ENCODE results near the gene CUL4A.
"Not testable (repeated sequence)": the region's sequence is repeated elsewhere in the genome, so short reads cannot be mapped to it uniquely, and the experiment has no call there.

CUL4A gene

DNA sequence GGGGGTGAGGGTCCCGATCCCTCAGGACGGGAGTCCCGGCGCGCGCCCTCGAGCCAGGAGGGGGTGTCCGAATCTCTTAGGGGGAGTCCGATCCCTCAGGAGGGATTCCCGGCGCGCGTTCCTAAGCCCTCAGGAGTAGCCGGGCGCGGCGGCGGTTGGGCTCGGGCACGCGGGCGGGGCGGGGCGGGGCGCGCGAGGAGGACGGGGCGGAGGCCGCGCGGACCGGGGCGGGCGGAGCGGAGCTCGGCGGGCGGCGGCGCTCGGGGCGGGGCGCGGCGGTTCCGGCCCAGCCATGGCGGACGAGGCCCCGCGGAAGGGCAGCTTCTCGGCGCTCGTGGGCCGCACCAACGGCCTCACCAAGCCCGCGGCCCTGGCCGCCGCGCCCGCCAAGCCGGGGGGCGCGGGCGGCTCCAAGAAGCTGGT lies at the start of gene CUL4A:
Gene CUL4A, plus strand, starts transcription at position 278 of the 423 bp plus-strand sequence. Its CDS starts 15 bp downstream, at position 293.
- peak; percentile 88 for DNase-seq (ENCODE audit: low spot score)

DNA sequence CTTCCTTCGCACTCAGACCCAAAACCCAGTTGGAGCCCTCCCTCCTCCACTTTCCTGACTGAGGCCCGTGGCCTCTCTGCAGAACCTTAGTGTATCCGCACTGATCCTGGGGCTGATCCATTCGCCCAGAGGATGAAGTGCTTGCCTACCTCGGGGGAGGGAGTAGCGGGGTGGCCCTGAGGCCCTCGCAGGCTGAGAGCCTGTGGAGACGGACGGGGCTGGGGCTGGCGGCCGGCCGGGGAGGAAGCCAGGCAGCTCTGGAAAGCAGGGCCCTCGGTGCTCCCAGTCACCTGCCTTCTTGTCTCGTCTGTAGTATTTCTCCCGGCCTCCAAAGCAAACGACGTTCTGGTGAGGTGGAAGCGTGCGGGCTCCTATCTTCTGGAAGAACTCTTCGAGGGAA lies 49.7 kb upstream of the CUL4A start:
- peak; percentile 55 for DNase-seq (ENCODE audit: low spot score)

DNA sequence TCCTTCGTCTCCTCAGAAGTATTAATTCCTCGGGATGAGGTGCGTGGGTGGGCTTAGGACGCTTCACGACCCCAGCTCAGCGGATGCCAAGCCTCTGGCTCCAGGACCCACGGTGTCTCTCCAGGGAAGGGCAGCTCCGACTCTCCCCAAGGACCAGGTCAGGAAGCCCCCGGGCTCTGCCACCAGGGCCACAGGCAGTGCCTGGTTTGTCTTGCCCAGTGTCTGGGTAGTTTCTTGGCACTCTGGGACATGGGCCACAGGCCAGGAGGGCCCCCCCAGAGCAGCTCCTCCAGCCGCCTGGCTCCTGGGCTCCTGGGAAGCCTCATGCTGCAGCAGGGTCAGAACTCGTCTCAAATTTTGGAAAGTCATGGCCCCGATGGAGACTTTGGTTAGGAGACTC lies 48.4 kb upstream of the CUL4A start:
- DNase-seq (ENCODE audit: low spot score), result no peak

DNA sequence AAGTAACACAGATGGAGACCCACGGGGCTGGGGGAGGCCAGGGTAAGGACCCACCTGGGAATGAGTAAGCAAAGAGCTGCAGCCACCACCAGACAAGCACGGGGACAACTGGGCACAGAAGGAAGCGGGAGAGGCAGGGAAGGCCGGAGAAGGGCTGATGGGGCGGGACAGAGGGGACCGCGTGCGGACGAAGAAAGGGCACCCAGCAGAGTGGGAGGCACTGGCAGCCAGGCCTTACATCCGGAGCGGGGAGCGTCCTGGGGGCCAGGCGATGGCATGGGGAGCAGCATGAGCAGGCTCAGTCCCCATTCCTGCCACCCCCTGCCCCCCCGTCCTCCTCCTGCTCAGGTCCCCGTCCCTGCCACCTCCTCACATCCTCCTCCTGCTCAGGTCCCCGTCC lies 48.0 kb upstream of the CUL4A start:
- DNase-seq (ENCODE audit: low spot score), result no peak

DNA sequence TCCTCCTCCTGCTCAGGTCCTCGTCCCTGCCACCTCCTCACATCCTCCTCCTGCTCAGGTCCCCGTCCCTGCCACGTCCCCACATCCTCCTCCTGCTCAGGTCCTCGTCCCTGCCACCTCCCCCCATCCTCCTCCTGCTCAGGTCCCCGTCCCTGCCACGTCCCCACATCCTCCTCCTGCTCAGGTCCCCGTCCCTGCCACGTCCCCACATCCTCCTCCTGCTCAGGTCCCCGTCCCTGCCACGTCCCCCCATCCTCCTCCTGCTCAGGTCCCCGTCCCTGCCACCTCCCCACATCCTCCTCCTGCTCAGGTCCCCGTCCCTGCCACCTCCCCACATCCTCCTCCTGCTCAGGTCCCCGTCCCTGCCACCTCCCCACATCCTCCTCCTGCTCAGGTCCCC lies 47.4 kb upstream of the CUL4A start:
- DNase-seq (ENCODE audit: low spot score), result not testable (repeated sequence)

DNA sequence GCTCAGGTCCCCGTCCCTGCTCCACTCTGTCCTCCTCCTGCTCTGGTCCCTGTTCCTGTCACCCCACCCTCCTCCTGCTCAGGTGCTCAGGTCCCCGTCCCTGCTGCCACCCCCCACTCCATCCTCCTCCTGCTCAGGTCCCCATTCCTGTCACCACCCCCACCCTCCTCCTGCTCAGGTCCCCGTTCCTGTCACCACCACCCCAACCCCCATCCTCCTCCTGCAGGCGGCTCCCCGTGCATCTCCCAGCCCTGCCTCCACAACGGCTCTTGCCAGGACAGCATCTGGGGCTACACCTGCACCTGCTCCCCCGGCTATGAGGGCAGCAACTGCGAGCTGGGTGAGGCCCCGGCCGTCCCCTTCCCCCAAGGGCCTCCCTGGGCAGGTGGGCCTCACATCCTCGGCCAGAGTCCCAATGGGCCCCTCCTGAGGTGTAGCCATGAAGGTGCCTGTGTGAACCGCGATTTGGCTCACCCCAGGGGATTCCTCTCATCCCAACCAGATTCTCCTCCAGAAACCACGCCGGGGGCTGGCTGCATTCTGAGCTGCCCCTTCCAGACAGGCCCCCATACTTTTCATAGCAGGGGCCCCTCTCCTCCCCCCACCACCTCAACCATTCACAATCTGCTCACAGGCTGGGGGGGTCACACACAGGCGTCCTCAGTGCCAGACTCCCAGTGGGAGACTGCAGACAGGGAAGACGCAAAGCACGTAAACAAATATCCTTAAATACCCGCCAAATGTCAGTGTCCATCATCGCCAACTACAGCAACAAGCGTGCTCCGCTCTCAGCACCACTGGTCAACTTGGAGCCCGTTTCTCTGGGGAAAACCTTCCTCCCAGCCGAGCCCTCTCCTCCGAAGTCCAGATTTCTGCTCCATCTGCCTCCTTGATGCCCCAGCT lies 46.4 kb upstream of the CUL4A start:
- peak; percentile 43 for DNase-seq (ENCODE audit: low spot score)

DNA sequence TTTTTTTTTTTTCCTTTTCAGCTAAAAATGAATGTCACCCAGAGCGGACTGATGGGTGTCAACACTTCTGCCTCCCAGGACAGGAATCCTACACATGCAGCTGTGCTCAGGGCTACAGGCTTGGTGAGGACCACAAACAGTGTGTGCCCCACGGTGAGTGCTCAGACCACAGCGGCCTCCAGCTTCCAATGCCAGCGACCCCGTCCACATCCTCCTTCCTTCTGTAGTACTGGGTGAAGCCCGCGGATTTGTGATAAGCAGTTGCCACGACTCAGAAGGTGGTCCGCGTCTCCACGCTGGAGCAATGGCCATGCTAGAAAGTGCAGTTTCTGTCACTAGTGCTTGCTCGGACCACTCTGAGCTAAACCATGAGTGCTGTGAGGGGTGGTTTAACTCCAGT lies 44.9 kb upstream of the CUL4A start:
- DNase-seq (ENCODE audit: low spot score), result no peak

DNA sequence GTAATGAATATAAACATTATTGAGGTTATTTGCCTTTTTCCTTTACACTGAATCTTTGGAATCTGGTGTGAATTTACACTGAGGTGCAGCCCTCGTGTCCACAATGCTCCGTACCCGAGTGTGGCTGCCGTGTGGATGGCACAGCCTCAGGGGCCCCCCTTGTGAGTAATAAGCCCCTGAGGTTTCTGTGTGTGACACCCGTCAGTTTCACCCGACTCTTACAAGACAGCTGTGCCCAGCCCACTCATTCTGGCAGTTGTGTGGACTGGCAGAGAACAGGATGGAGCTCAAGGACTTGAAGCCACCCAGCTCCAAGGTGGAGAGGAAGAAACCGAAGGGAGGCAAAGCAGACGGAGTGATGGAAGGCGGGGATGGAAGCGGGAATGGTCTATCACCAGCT lies 43.1 kb upstream of the CUL4A start:
- DNase-seq (ENCODE audit: low spot score), result no peak

DNA sequence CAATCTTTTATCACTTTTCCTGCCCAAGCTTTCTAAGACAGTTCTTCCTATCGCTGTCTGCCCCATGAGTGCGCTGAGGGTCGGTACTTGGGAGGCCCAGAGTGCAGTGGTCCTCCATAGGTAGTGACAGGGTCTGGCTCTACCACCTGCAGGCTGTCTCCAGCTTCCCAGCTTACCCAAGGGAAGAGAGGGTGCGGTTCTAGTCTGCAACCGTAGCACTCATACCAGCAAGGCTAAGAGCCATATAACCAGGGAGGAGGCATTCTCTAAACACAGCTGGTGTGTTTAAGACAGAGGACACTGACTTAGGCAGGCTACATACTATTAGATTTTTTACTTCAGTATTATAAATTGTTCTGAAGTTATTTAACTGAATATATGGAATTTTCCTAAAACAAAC lies 42.7 kb upstream of the CUL4A start:
- no peak for DNase-seq (ENCODE audit: low spot score)

DNA sequence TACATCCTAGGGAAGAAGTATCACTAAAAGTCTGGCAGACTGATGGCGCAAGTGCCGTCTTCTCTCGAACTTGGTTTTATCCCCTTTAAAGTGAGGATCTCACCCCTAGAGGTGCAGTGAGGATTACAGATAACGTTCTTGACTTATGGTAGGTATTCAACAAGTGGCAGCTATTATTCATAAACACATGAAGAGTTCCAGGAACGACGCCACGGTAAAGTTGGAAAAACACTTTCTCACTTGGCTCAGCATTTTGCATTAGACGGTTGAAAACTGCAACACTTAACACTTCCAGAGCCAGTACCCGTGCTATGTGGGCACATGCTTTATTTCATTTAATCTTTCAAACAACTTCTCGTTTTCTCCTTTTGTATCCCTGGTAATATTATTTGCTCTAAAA lies 42.3 kb upstream of the CUL4A start:
- no peak for DNase-seq (ENCODE audit: low spot score)

DNA sequence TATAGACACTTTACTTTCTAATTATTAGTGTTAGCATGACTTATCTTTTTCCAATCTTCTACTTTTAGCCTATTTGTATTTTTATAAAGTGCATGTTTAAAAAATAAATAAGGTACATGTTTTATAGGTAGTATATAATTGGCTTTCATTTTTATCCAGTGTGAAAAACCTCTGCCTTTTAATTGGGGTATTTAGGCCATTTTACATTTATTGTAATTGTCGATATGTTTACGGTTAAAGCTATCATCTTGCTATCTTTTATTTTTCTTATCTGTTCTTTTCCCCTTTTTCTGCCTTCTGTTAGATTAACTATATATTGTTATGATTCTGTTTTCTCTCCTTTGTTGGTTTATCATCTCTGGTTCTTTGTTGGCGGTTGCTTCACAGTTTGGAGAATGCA lies 41.8 kb upstream of the CUL4A start:
- no peak for DNase-seq (ENCODE audit: low spot score)

DNA sequence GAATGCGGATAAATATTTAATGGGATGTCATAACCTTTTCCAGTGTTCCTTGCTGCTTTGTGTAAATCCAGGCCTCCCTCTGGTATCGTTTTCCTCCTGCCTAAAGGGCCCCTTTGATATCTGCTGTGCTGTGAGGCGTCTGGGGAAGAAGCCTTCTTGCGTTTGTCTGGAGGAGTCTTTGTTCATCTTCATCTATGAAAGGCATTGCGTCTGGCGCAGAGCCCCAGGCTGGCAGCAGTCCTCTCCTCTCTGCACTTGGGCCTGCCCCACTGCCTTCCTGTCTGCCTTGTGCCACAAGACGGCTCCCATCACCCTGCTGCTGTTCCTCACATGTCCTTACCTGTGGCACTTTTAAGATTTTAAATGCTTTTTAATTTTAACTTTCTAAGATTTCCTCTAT lies 41.2 kb upstream of the CUL4A start:
- no peak for DNase-seq (ENCODE audit: low spot score)

DNA sequence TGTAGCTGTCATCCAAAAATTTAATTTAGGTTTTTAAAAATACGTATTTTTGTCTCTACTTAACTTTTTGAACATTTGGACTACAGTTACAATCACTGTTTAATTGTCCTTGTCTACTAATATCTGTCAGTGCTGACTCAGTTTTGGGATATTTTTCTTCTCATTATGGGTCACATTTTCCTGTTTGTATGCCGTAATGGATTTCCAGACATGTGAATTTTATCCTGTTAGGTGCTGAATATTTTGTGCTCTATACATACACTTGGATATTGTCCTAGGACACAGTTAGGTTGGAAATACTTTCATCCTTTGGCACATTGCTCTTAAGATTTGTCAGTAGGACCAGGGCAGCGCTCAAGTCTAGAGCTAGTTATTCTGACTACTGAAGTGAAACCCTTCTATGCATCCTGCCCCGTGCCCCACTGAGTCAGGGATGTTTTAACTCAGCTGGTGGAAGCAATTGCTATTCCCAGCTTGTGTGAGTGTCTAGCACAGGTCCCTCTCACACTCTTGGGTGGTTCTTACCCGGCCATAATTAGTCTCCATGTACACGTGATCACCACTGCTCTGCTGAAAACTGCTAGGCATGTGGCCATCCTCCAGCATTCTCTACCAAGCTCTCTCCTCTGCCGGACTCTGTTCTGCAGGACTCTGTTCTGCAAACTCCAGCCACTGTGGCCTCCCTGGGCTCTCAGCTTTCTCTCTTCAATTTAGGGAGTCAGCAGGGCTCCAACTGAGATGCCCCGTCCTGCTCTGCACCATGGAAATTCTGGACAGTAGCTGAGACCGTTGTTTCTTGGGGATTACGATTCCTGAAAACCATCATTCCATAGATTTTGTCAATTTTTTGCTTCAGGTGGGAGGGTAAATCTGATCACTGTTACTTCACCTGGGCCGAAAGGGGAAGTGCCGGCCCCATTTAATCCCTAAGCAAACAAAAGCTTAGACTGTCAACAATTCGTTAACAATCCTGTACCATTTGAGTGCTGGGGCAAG lies 39.8 kb upstream of the CUL4A start:
- no peak for DNase-seq (ENCODE audit: low spot score)

DNA sequence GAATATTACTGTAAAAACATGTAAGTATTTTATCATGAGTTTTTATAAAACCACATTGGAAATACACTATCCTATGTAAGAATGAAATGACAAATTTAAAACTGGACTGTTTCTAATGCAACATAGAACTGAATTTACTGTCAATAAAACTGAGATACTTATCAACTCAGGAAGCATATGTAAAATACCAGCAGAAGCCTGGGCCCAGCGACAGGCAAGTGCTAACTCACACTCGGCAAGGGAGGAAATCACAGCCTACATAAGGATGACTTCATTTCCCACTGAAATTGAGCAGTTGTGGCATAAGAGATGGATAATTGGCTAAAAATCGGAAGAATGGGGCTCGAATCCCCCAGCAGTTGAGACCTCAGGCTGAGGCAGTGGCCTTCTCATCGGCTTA lies 38.9 kb upstream of the CUL4A start:
- no peak for DNase-seq (ENCODE audit: low spot score)

DNA sequence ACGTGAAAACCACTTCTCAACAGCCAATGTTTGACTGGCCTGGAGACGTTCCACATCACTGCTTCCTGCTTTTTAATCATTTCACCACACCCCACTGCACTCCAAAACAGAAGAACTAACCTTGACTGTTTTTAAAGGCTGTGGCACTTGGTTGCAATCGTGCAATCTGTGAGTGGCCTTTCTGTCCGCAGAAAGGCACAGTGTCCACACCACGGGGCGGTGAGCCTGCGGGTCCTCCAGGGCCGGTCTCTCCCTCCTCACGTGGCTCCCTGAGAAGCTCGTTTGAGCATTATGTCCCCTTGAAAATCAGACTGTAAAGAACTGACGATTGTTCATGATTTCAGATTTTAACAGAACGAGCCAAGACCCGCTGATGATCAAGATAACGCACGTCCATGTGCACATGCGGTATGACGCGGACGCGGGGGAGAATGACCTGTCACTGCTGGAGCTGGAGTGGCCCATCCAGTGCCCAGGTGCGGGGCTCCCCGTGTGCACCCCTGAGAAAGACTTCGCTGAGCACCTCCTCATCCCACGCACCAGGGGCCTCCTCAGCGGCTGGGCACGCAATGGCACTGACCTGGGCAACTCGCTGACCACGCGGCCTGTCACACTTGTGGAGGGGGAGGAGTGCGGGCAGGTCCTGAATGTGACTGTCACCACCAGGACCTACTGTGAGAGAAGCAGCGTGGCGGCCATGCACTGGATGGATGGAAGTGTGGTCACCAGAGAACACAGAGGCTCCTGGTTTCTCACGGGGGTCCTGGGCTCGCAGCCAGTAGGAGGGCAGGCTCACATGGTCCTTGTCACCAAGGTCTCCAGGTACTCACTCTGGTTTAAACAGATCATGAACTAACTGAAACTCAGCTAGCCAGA lies 37.9 kb upstream of the CUL4A start:
- no peak for DNase-seq (ENCODE audit: low spot score)

DNA sequence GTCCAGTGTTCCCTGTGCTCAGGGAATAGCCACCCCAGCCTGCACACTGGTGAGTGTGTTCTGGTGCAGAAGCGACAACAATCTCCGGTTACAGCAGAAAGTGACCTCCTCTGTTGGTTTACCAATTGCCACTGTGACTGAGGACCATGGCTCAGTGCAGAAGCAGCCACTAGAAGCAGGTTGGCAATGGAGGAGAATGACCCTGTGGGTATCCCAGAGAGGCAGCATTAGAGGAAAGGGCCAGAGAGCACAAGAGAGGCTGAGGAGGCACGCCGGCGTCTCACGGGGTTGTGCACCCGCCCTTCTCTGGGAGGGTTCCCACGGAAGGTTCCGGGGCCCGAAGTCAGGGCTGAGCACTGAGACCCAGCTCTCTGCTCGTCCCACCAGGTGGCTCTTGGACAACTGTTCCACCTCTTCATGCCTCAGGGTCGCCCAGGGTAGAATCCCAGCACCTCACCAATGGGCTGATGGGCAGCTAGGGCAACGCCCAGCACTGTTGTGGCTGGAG lies 36.9 kb upstream of the CUL4A start:
- no peak for DNase-seq (ENCODE audit: low spot score)

DNA sequence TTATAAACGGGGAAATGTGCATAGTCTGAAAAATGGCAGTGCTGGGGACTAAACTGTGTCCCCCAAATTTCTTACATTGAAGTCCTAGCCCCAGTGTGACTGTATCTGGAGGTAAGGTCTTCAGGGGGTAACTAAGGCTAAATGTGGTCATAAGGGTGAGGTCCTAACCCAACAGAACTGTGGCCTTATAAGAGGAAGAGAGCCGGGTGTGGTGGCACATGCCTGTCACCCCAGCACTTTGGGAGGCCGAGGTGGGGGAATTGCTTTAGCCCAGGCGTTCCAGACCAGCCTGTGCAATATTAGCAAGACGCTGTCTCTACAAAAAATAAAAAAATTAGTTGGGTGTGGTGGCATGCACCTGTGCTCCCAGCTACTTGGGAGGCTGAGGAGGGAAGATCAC lies 33.1 kb upstream of the CUL4A start:
- DNase-seq (ENCODE audit: low spot score), result no peak

DNA sequence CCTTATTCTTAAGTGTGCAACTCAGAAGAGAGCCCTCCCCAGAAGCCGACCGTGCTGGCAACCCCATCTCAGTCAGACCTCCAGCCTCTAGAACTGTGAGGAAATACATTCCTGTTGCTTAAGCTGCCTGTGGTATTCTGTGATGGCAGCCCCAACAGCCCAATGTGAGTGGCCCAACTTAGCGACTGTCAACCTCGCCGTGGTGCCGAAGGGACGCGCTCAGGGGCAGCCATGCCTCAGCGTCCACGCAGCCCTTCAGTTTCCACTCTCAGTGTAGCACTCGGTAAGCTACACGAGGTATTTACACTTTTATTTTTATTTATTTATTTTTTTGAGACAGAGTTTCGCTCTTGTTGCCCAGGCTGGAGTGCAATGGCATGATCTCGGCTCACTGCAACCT lies 32.6 kb upstream of the CUL4A start:
- DNase-seq (ENCODE audit: low spot score), result no peak

DNA sequence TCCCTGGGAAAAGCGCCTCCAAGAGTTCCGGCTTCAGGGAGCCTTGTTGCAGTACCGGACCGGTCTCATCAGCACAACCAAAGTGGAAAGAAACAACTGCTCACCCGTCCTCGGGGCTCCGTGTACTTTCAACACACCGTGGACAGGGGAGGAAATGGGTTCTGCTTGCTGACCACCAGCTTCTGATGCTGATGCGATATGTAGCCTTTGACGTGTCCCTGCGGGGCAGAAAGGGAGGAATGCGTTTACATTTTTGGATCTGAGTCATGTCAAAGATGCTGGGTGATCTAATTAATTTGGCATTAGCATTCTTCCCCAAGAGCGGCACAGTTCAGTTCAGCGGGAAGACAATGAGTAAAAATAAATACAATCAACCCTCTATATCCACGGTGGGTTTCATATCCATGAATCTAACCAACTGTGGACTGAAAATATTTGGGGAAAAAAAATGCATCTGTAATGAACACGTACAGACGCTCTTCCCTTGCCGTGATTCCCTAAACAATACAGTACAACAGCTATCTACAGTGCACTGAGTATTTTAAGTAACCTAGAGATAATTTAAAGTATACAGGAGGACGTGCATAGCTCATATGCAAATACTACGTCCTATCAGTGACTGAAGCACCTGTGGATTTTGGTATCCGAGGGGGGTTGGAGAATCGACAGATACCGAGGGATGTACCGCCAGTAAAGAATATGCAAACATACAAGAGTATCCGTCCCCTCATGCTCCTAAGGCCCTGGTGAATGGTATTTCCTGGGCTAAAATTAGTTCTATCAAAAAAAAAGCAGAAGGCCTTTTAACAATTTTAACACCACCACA lies 31.1 kb upstream of the CUL4A start:
- no peak for DNase-seq (ENCODE audit: low spot score)

DNA sequence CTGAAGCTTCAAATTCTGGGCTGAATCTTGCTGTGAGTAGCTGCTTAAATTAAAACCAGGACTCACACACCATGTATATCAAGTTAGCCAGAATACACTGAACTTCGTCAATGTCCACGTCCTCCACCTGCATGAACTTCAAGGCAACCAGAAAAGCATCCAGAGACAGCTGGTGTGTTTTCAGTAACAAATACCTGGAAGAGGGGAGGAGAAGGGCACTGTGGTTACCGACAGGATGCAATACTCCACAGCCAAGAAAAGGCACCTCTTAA lies 30.6 kb upstream of the CUL4A start:
- DNase-seq (ENCODE audit: low spot score), result no peak

All from ecto neural progenitor cell (in vitro differentiated cells).